ENCODE data around the gene ZNF385A. TPM values are rescaled to one million over a fixed set of nuclear protein-coding genes. Genes with fewer than 3 reads are reported as not detected.
A peak's percentile ranks its signal among the peaks of the same experiment; 100 is the strongest.

Gene ZNF385A
- total and polyA plus RNA-seq, 9 of the 15 experiments (the other 6 are each of a cell fraction or from before 2014, with no cell fraction given): 1.0 to 111 (median 7.7) TPM

DNA sequence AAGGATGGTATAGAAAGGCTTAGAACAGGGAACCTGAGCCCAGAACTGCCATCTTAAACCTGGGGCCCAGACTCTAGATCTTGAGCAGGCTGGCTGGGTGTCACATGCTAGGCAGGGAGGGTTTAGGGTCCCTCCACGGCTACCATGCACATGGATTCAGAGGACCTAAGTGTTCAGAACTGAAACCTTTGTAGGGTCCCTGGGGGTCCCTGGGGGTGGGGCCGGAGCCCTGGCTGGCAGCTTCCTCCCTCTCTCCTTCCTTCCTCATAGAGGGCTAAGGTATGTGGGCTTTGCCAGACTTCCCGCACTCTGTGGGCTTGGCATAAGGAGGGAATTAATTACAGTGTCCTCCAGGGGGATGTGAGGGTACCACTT, 4.6 kb upstream of the ZNF385A start:
- Histone ChIP-seq H3K4me3 (peak overlapping the region; percentile 57; the same call in 1 of the 2 replicates), H3K27ac (ENCODE audit: extremely low read depth, low read depth, low read length) (peak overlapping the region; percentile 62), H4K20me1 (replicated peaks; ENCODE audit: control insufficient read depth, insufficient read depth, low read length) (no peaks in the 10 kb centered on the region), H3K4me1 (replicated peaks in 1 of 2; ENCODE audit: control insufficient read depth in 2 of 2, insufficient read depth in 2 of 2, low read length in 2 of 2) (peaks cover 84% of the 10 kb centered on the region in 2 experiments), H2AFZ (ENCODE audit: low read depth, low read length) (no peak overlapping the region), H3K9ac (ENCODE audit: insufficient read depth in 1 of 2, low read depth in 2 of 2, low read length in 2 of 2) (peak overlapping the region; percentile 27 to 91), H3K4me2 (ENCODE audit: insufficient read depth, low read length) (peak overlapping the region; percentile 88), H3K9me1 (ENCODE audit: control insufficient read depth, insufficient read depth, low read length) (no peaks in the 10 kb centered on the region), H3K36me3 (ENCODE audit: control insufficient read depth, insufficient read depth, low read length) (peaks cover 38% of the 10 kb centered on the region), H3K9me3 (replicated peaks; ENCODE audit: control insufficient read depth, insufficient read depth, low read depth, low read length) (no peaks in the 10 kb centered on the region), H3K27me3 (ENCODE audit: control insufficient read depth in 2 of 2, insufficient read depth in 2 of 2, low read length in 2 of 2) (no peaks in the 10 kb centered on the region), H3K79me2 (ENCODE audit: control insufficient read depth, insufficient read depth, low read length) (peaks cover 91% of the 10 kb centered on the region)
- DNase-seq (ENCODE audit: extremely low read depth in 1 of 4, low spot score in 3 of 4) (no peak), FAIRE-seq (no peak), ATAC-seq (no peak)
- intact Hi-C loops (cut with micrococcal nuclease): no loop called here
- POLR2A ChIA-PET: interaction anchor here (1.3 kb wide), 1 partner anchor 55 kb away, joined by 3 read pairs; no protein-coding TSS in a partner anchor
- TF ChIP-seq JUND (IDR thresholded peaks at IDR 0.05; ENCODE audit: borderline replicate concordance, low read depth, low read length) (no peak), JUND (tag; IDR thresholded peaks at IDR 0.05; ENCODE audit: borderline replicate concordance, low read depth, low read length) (no peak), PYGO2 (tag; IDR thresholded peaks at IDR 0.05) (no peak)
- TF ChIP-seq, protein P1, sequence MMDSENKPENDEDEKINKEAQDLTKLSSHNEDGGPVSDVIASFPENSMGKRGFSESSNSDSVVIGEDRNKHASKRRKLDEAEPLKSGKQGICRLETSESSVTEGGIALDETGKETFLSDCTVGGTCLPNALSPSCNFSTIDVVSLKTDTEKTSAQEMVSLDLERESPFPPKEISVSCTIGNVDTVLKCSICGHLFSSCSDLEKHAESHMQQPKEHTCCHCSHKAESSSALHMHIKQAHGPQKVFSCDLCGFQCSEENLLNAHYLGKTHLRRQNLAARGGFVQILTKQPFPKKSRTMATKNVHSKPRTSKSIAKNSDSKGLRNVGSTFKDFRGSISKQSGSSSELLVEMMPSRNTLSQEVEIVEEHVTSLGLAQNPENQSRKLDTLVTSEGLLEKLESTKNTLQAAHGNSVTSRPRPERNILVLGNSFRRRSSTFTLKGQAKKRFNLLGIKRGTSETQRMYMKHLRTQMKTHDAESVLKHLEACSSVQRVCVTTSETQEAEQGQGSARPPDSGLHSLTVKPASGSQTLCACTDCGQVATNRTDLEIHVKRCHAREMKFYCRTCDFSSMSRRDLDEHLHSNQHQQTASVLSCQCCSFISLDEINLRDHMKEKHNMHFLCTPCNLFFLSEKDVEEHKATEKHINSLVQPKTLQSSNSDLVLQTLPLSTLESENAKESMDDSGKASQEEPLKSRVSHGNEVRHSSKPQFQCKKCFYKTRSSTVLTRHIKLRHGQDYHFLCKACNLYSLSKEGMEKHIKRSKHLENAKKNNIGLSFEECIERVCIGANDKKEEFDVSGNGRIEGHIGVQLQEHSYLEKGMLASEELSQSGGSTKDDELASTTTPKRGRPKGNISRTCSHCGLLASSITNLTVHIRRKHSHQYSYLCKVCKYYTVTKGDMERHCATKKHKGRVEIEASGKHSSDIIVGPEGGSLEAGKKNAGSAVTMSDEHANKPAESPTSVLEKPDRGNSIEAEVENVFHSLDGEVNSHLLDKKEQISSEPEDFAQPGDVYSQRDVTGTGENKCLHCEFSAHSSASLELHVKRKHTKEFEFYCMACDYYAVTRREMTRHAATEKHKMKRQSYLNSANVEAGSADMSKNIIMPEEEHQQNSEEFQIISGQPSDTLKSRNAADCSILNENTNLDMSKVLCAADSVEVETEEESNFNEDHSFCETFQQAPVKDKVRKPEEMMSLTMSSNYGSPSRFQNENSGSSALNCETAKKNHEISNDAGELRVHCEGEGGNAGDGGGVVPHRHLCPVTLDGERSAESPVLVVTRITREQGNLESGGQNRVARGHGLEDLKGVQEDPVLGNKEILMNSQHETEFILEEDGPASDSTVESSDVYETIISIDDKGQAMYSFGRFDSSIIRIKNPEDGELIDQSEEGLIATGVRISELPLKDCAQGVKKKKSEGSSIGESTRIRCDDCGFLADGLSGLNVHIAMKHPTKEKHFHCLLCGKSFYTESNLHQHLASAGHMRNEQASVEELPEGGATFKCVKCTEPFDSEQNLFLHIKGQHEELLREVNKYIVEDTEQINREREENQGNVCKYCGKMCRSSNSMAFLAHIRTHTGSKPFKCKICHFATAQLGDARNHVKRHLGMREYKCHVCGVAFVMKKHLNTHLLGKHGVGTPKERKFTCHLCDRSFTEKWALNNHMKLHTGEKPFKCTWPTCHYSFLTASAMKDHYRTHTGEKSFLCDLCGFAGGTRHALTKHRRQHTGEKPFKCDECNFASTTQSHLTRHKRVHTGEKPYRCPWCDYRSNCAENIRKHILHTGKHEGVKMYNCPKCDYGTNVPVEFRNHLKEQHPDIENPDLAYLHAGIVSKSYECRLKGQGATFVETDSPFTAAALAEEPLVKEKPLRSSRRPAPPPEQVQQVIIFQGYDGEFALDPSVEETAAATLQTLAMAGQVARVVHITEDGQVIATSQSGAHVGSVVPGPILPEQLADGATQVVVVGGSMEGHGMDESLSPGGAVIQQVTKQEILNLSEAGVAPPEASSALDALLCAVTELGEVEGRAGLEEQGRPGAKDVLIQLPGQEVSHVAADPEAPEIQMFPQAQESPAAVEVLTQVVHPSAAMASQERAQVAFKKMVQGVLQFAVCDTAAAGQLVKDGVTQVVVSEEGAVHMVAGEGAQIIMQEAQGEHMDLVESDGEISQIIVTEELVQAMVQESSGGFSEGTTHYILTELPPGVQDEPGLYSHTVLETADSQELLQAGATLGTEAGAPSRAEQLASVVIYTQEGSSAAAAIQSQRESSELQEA (IDR thresholded peaks at IDR 0.05; ENCODE audit: low read depth): no peak
- TF ChIP-seq, protein P2, sequence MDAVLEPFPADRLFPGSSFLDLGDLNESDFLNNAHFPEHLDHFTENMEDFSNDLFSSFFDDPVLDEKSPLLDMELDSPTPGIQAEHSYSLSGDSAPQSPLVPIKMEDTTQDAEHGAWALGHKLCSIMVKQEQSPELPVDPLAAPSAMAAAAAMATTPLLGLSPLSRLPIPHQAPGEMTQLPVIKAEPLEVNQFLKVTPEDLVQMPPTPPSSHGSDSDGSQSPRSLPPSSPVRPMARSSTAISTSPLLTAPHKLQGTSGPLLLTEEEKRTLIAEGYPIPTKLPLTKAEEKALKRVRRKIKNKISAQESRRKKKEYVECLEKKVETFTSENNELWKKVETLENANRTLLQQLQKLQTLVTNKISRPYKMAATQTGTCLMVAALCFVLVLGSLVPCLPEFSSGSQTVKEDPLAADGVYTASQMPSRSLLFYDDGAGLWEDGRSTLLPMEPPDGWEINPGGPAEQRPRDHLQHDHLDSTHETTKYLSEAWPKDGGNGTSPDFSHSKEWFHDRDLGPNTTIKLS (IDR thresholded peaks at IDR 0.05; ENCODE audit: borderline replicate concordance, low read depth): no peak
- TF ChIP-seq, protein P3, sequence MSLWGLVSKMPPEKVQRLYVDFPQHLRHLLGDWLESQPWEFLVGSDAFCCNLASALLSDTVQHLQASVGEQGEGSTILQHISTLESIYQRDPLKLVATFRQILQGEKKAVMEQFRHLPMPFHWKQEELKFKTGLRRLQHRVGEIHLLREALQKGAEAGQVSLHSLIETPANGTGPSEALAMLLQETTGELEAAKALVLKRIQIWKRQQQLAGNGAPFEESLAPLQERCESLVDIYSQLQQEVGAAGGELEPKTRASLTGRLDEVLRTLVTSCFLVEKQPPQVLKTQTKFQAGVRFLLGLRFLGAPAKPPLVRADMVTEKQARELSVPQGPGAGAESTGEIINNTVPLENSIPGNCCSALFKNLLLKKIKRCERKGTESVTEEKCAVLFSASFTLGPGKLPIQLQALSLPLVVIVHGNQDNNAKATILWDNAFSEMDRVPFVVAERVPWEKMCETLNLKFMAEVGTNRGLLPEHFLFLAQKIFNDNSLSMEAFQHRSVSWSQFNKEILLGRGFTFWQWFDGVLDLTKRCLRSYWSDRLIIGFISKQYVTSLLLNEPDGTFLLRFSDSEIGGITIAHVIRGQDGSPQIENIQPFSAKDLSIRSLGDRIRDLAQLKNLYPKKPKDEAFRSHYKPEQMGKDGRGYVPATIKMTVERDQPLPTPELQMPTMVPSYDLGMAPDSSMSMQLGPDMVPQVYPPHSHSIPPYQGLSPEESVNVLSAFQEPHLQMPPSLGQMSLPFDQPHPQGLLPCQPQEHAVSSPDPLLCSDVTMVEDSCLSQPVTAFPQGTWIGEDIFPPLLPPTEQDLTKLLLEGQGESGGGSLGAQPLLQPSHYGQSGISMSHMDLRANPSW (CRISPR knock-in tag; IDR thresholded peaks at IDR 0.05): no peak
- CTCF ChIA-PET (ENCODE audit: low intra/inter-chr PET ratio): no interaction called here
- no TSS peak for BruUV-seq (replicated peaks)
- in situ Hi-C loops (cut with MboI): no loop called here
- 47% methylated on average over 3 of the region's 3 CpGs for WGBS (ENCODE audit: insufficient coverage, low coverage, missing lambda C conversion rate)
